K562 (cell line): Measurements from ENCODE around the gene ZNRF3.

Experiments used
- ADNP ChIP-seq: fragments of 200-800 bp; sonication (Bioruptor generic); IDR thresholded peaks from 2 replicates; pipeline ENCODE4 v1.6.1; 2016; ENCODE audit warnings: missing genetic modification characterization, missing compliant biosample characterization
- E2F4 ChIP-seq: sonication (generic); formaldehyde crosslinking; IDR thresholded peaks from 2 replicates; pipeline ENCODE4 v1.8.0; 2022; ENCODE audit warnings: mild to moderate bottlenecking, low read depth, missing genetic modification reagents

GRCh38 chr22:28939394-28939793 is 56.0 kb downstream of the ZNRF3 start:
- TF ChIP-seq ADNP (tag) (no peak), E2F4 (CRISPR knock-in tag) (no peak)
